HepG2 (cell line): ENCODE results near the gene CD2AP. TPM values are rescaled to one million over a fixed set of nuclear protein-coding genes. Genes with fewer than 3 reads are reported as not detected.

Experiments used
- ATAC-seq: fragments of 200-7000 bp; cut with Tn5 transposase; 3 replicates; pipeline ENCODE4 v1.9.1; 2020; ENCODE audit warnings: mild to moderate bottlenecking, moderate library complexity
- BruUV-seq: library from RNA; stranded (reverse); fragments of 400-500 nt; replicated peaks from 2 replicates; lab custom pipeline; 2021; lab: Mats Ljungman, UMichigan
- CTCF ChIA-PET: fragments of 300-600 bp; formaldehyde crosslinking; extraction: SDS; loops from one replicate; lab custom pipeline; 2021; ENCODE audit warnings: low total read pairs, inconsistent platforms, low intra/inter-chr PET ratio; lab: Yijun Ruan, JAX
- POLR2A ChIA-PET: fragments of 350-600 bp; sonication (Branson Sonifier 250); formaldehyde crosslinking; loops from one replicate; lab custom pipeline; 2020; ENCODE audit warnings: antibody characterized with exemption, inconsistent platforms; lab: Yijun Ruan, JAX
- DNase-seq: peaks from one replicate; pipeline ENCODE4 v3.0.0-alpha.2; 2015; ENCODE audit warnings: low spot score
- FAIRE-seq: peaks from 3 replicates; lab custom pipeline; 2011; peaks lifted over from hg19 to GRCh38; lab: Jason Lieb, UNC
- H2AFZ ChIP-seq: one replicate; pipeline ENCODE4 v1.6.1; 2011; ENCODE audit warnings: low read length, inconsistent platforms
- H3K27ac ChIP-seq: fragments of 300-600 bp; 3 replicates; pipeline ENCODE4 v1.8.0; 2011; ENCODE audit warnings: mixed run types, mild to moderate bottlenecking, mixed read lengths, low read length, inconsistent platforms; ENCODE audit not compliant: insufficient read depth; ENCODE audit errors: extremely low read length
- H3K27me3 ChIP-seq, 2 experiments: fragments of 200-600 bp in 1 of 2; 2 replicates in 1 of 2; 3 replicates in 1 of 2; pipeline versions ENCODE4 v1.6.0 to v1.8.0; 2011; ENCODE audit warnings: low read length in 2 of 2, mild to moderate bottlenecking in 2 of 2, moderate library complexity in 2 of 2, inconsistent platforms in 1 of 2; ENCODE audit not compliant: insufficient read depth in 2 of 2, control insufficient read depth in 1 of 2
- H3K36me3 ChIP-seq, 2 experiments: fragments of 200-600 bp in 1 of 2; replicated peaks in 1 of 2; 2 replicates in 1 of 2; 3 replicates in 1 of 2; pipeline versions ENCODE4 v1.5.1 to v1.8.0; 2011; ENCODE audit warnings: low read length in 2 of 2, inconsistent platforms in 1 of 2; ENCODE audit not compliant: insufficient read depth in 2 of 2, control insufficient read depth in 1 of 2
- H3K4me1 ChIP-seq: 2 replicates; pipeline ENCODE4 v1.5.1; 2012; ENCODE audit warnings: low read length, inconsistent platforms; ENCODE audit not compliant: insufficient read depth
- H3K4me2 ChIP-seq: 2 replicates; pipeline ENCODE4 v1.6.0; 2011; ENCODE audit warnings: low read depth, low read length, inconsistent platforms
- H3K4me3 ChIP-seq, 3 experiments: fragments of 200-600 bp in 1 of 3; sonication (generic), shearing (Covaris generic) in 1 of 3; replicated peaks in 1 of 3; 2 replicates each; pipeline ENCODE4 v1.5.1; 2011 to 2016; ENCODE audit warnings: low read length in 3 of 3, inconsistent platforms in 2 of 3, low read depth in 2 of 3, mild to moderate bottlenecking in 2 of 3, control low read depth in 1 of 3, mixed read lengths in 1 of 3; ENCODE audit not compliant: insufficient read depth in 1 of 3
- H3K79me2 ChIP-seq: one replicate; pipeline ENCODE4 v1.6.1; 2011; ENCODE audit warnings: low read length, inconsistent platforms; ENCODE audit not compliant: insufficient read depth
- H3K9ac ChIP-seq: 2 replicates; pipeline ENCODE4 v1.6.0; 2011; ENCODE audit warnings: mild to moderate bottlenecking, low read depth, low read length, inconsistent platforms; ENCODE audit not compliant: insufficient read depth
- H3K9me3 ChIP-seq: 2 replicates; pipeline ENCODE4 v1.5.1; 2012; ENCODE audit warnings: mild to moderate bottlenecking, low read length
- H4K20me1 ChIP-seq: 2 replicates; pipeline ENCODE4 v1.6.0; 2011; ENCODE audit warnings: inconsistent platforms, mild to moderate bottlenecking, low read length, moderate library complexity; ENCODE audit not compliant: insufficient read depth
- ATF7 ChIP-seq, 2 experiments: fragments of 450-650 bp in 1 of 2; sonication (generic) in 1 of 2; formaldehyde crosslinking in 1 of 2; IDR thresholded peaks; 2 replicates each; pipeline versions ENCODE4 v1.4.0 to v1.6.1; 2016 to 2020; ENCODE audit warnings: antibody characterized with exemption in 1 of 2, mild to moderate bottlenecking in 1 of 2, missing genetic modification reagents in 1 of 2
- BCL3 ChIP-seq: sonication (generic); formaldehyde crosslinking; IDR thresholded peaks from 2 replicates; pipeline ENCODE4 v1.5.1; 2020; ENCODE audit warnings: mild to moderate bottlenecking, missing genetic modification reagents, moderate library complexity
- ELF4 ChIP-seq: sonication (generic); formaldehyde crosslinking; IDR thresholded peaks from 2 replicates; pipeline ENCODE4 v1.5.0; 2020; ENCODE audit warnings: missing genetic modification reagents, mild to moderate bottlenecking, moderate library complexity, borderline replicate concordance
- GATA4 ChIP-seq: sonication (generic); IDR thresholded peaks from 2 replicates; pipeline ENCODE4 v1.6.1; 2016; ENCODE audit warnings: antibody characterized with exemption, low read depth, borderline replicate concordance
- PAF1 ChIP-seq: IDR thresholded peaks from 2 replicates; pipeline ENCODE4 v1.6.1; 2016; ENCODE audit warnings: missing genetic modification reagents, missing compliant biosample characterization
- PAX8 ChIP-seq: sonication (generic); formaldehyde crosslinking; IDR thresholded peaks from 2 replicates; pipeline ENCODE4 v1.8.0; 2022; ENCODE audit warnings: mild to moderate bottlenecking, missing genetic modification reagents, borderline replicate concordance
- ZNF576 ChIP-seq: sonication (generic); formaldehyde crosslinking; IDR thresholded peaks from 2 replicates; pipeline ENCODE4 v1.4.0; 2020; ENCODE audit warnings: mild to moderate bottlenecking, missing genetic modification reagents
- ZNF597 ChIP-seq: sonication (generic); formaldehyde crosslinking; IDR thresholded peaks from 2 replicates; pipeline ENCODE4 v1.5.0; 2020; ENCODE audit warnings: missing genetic modification reagents
- WGBS: methylation state at CpG from one replicate; pipeline ENCODE4 v1.1.6; 2017; ENCODE audit warnings: low lambda C conversion rate; 5-methylcytosine and 5-hydroxymethylcytosine counted together
- in situ Hi-C: cut with HindIII; loops from 2 replicates; pipeline ENCODE4 v1.10.0; 2017; ENCODE audit warnings: low pct_unique_long_range_greater_than_20kb; ENCODE audit not compliant: extremely low pct_ligation_motif_present
- intact Hi-C: fragments of 100-400 bp; cut with micrococcal nuclease; formaldehyde crosslinking; loops from one replicate; pipeline ENCODE4 v1.10.0; 2022; ENCODE audit not compliant: unreplicated experiment
- polyA plus RNA-seq, 8 experiments: library from polyadenylated mRNA; depleted of rRNA in 3 of 8; stranded (reverse) in 7 of 8; unstranded in 1 of 8; fragments of >200 nt; fragmentation: Illumina TruSeq in 4 of 8; extraction: Trizol in 4 of 8; gene quantifications; 2 replicates each; pipeline versions ENCODE4 v1.2.1 to v1.2.3, GENCODE V29; 2011 to 2016; ENCODE audit warnings: low read depth in 4 of 8, missing spikeins in 1 of 8, mixed read lengths in 1 of 8; ENCODE audit not compliant: insufficient read depth in 1 of 8
- total RNA-seq, 5 experiments: library from RNA; depleted of rRNA; stranded (reverse); fragments of >200 nt; fragmentation: Illumina TruSeq; extraction: Trizol; gene quantifications; 2 replicates each; pipeline ENCODE4 v1.2.3, GENCODE V29; 2016; ENCODE audit warnings: low read depth in 1 of 5

CD2AP gene
- total and polyA plus RNA-seq, 2 of the 13 experiments (the other 11 are each of a cell fraction or from before 2014, with no cell fraction given) = 8.6 to 31.9 TPM

- TF ChIP-seq PAX8 (CRISPR knock-in tag) = no peak
- no peak for TF ChIP-seq BCL3
- TF ChIP-seq ZNF597 (CRISPR knock-in tag) = no peak
- TF ChIP-seq ZNF576 (CRISPR knock-in tag) = no peak
- TF ChIP-seq ELF4 = no peak
- no peak for TF ChIP-seq GATA4
Observed at GRCh38 chr6:47670851-47671250, 193.3 kb downstream of the CD2AP start (continued).

- in situ Hi-C loops (no loop called here), intact Hi-C loops (no loop called here)
- ChIA-PET POLR2A (no interaction called here), CTCF (no interaction called here)
- no peak overlapping the region for H3K9ac ChIP-seq
- no peaks in the 10 kb centered on the region; the same call in 1 of the 2 replicates for H4K20me1 ChIP-seq
- H3K4me3 ChIP-seq = no peak overlapping the region
- H3K27ac ChIP-seq = no peak overlapping the region
- H2AFZ ChIP-seq = no peak overlapping the region
- no peak overlapping the region for H3K4me2 ChIP-seq
- FAIRE-seq (no peak), ATAC-seq (no peak)
- H3K9me3 ChIP-seq = no peaks in the 10 kb centered on the region
- no peak for TF ChIP-seq PAF1 (CRISPR knock-in tag)
- TF ChIP-seq ATF7 (IDR thresholded peaks at IDR 0.05) = peak; percentile 55
- no peak for TF ChIP-seq ATF7 (CRISPR knock-in tag; IDR thresholded peaks at IDR 0.05)
- TF ChIP-seq, all 625 proteins: peak for 1
- Histone ChIP-seq H3K36me3 (no peaks in the 10 kb centered on the region), H3K27me3 (peaks cover 0 to 2% of the 10 kb centered on the region in 2 experiments; a peak in 1 of 5 replicates), H3K4me1 (peaks cover 11% of the 10 kb centered on the region; the same call in 1 of the 2 replicates), H3K79me2 (no peaks in the 10 kb centered on the region)
- BruUV-seq = no TSS peak
- DNase-seq = no peak
- 0% methylated on average over 1 of the region's 1 CpG for WGBS
Observed at GRCh38 chr6:47671777-47672176, 194.2 kb downstream of the CD2AP start.
